Ascending aorta (tissue), 2 donors: ENCODE results near the gene PARD6B. TPM values are rescaled to one million over a fixed set of nuclear protein-coding genes. Genes with fewer than 3 reads are reported as not detected.
A peak's percentile ranks its signal among the peaks of the same experiment; 100 is the strongest.

Source experiments
- DNase-seq, 2 donors: peaks; one replicate each; pipeline ENCODE4 v3.0.0-alpha.2; 2019; ENCODE audit warnings: low spot score in 2 of 2
- H3K27ac ChIP-seq, 2 donors: fragments of 200-600 bp; sonication (generic); one replicate each; pipeline ENCODE4 v1.5.1; 2016 to 2017; ENCODE audit warnings: mild to moderate bottlenecking in 1 of 2
- H3K27me3 ChIP-seq: fragments of 200-600 bp; sonication (generic); one replicate; pipeline ENCODE4 v1.5.1; 2017
- H3K36me3 ChIP-seq, 2 donors: fragments of 200-600 bp; sonication (generic); one replicate each; pipeline ENCODE4 v1.5.1; 2016
- H3K4me1 ChIP-seq, 2 donors: fragments of 200-600 bp; sonication (generic); one replicate each; pipeline ENCODE4 v1.5.1; 2016 to 2017; ENCODE audit warnings: mild to moderate bottlenecking in 1 of 2
- H3K4me3 ChIP-seq, 2 donors: fragments of 200-600 bp; sonication (generic); one replicate each; pipeline ENCODE4 v1.5.1; 2016 to 2017; ENCODE audit warnings: mild to moderate bottlenecking in 1 of 2
- H3K9me3 ChIP-seq, 2 donors: fragments of 200-600 bp; sonication (generic); one replicate each; pipeline ENCODE4 v1.5.1; 2016
- intact Hi-C: fragments of 100-400 bp; cut with DNase I; formaldehyde crosslinking; loops from one replicate; pipeline ENCODE4 v1.15.1; 2023
- total RNA-seq: library from RNA; depleted of rRNA; stranded (reverse); fragments of >200 nt; gene quantifications from one replicate; pipeline ENCODE4 v1.1.0, GENCODE V29; 2016
- TF ChIP-seq, protein P1 (sequence below), 3 experiments: fragments of 200-600 bp in 2 of 3; fragments of 450-650 bp in 1 of 3; sonication (generic) in 2 of 3; IDR thresholded peaks; one replicate each; pipeline ENCODE4 v1.5.1; 2016 to 2019; ENCODE audit warnings: antibody characterized with exemption in 3 of 3, mild to moderate bottlenecking in 1 of 3, moderate library complexity in 1 of 3

PARD6B gene
- total RNA-seq, 1 donor from 2014 or later: 1.2 TPM

DNA sequence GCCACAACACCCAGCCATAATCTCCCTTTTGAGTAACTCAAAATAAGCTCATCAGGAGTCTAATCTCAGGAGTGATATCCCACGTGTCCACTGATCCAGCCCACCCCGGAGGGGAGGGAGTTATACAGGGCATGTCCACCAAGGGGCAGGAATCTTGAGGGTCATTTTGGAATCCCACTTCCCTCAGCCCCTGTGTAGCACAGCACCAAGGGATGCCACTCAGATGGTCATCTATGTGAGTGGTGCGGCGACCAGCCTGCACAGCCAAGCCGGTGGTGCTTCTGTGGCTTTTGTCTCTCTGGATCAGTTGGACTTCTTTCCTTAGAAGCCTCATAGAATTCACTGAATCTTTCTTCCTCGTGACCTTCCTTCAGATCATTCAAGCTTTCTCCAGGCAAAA lies 52.5 kb downstream of the PARD6B start:
- Histone ChIP-seq H3K27ac (no peak overlapping the region), H3K4me1 (no peaks in the 10 kb centered on the region), H3K4me3 (no peak overlapping the region), H3K27me3 (no peaks in the 10 kb centered on the region), H3K36me3 (no peaks in the 10 kb centered on the region), H3K9me3 (no peaks in the 10 kb centered on the region)
- intact Hi-C loops: no loop called here
- no peak for DNase-seq
- TF ChIP-seq, protein P1, sequence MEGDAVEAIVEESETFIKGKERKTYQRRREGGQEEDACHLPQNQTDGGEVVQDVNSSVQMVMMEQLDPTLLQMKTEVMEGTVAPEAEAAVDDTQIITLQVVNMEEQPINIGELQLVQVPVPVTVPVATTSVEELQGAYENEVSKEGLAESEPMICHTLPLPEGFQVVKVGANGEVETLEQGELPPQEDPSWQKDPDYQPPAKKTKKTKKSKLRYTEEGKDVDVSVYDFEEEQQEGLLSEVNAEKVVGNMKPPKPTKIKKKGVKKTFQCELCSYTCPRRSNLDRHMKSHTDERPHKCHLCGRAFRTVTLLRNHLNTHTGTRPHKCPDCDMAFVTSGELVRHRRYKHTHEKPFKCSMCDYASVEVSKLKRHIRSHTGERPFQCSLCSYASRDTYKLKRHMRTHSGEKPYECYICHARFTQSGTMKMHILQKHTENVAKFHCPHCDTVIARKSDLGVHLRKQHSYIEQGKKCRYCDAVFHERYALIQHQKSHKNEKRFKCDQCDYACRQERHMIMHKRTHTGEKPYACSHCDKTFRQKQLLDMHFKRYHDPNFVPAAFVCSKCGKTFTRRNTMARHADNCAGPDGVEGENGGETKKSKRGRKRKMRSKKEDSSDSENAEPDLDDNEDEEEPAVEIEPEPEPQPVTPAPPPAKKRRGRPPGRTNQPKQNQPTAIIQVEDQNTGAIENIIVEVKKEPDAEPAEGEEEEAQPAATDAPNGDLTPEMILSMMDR (IDR thresholded peaks at IDR 0.05): no peak

DNA sequence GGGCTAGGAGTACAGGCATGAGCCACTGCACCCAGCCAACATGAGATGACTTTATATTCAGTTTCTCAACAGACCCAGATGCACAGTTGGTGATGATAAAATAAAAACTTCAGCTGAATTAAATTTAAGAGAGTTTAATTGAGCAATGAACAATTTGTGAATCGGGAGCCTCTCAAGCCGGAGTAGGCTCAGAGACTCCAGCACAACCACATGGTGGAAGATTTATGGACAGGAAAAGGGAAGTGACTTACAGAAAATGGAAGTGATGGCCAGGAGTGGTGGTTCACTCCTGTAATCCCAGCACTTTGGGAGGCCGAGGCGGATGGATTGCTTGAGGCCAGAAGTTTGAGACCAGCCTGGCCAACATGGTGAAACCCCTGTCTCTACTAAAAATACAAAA lies 53.1 kb downstream of the PARD6B start:
- no peaks in the 10 kb centered on the region for H3K27me3 ChIP-seq
- no peaks in the 10 kb centered on the region for H3K36me3 ChIP-seq
- H3K27ac ChIP-seq: no peak overlapping the region
- TF ChIP-seq, protein P1 (IDR thresholded peaks at IDR 0.05): no peak
- H3K9me3 ChIP-seq: no peaks in the 10 kb centered on the region
- peak in 1 of 2 donors; percentile 33 for DNase-seq
- H3K4me3 ChIP-seq: no peak overlapping the region
- no peaks in the 10 kb centered on the region for H3K4me1 ChIP-seq
- intact Hi-C loops: no loop called here

DNA sequence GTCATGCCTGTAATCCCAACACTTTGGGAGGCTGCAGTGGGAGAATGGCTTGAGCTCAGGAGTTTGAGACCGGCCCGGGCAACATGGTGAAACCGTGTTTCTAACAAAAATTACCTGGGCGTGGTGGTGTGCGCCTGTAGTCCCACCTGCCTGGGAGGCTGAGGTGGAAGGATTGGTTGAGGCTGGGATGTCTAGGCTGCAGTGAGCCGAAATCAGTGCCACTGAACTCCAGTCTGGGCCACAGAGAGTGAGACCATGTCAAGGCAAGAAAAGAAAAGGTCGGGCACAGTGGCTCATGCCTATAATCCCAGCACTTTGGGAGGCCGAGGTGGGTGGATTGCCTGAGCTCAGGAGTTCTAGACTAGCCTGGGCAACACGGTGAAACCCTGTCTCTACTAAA lies 55.3 kb downstream of the PARD6B start:
- Histone ChIP-seq H3K9me3 (no peaks in the 10 kb centered on the region), H3K27ac (no peak overlapping the region), H3K36me3 (no peaks in the 10 kb centered on the region), H3K4me3 (no peak overlapping the region), H3K27me3 (no peaks in the 10 kb centered on the region), H3K4me1 (peaks cover 4 to 5% of the 10 kb centered on the region in 2 donors)
- TF ChIP-seq, protein P1 (IDR thresholded peaks at IDR 0.05): no peak
- intact Hi-C loops: no loop called here
- peak in 1 of 2 donors; percentile 31 for DNase-seq

DNA sequence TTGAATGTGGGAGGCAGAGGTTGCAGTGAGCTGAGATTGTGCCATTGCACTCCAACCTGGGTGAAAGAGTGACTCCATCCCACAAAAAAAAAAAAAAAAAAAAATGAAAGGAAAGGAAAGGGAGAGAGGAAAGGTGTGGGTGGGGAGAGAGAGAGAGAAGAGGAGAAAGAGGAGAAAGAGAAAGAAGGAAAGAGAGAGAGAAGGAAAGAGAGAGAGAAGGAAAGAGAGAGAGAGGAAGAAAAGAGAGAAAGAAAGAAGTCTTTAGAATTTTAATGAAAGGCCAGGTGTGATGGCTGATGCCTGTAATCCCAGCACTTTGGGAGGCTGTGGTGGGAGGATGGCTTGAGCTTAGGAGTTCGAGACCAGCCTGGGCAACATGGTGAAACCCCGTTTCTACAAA lies 55.8 kb downstream of the PARD6B start:
- H3K4me3 ChIP-seq: no peak overlapping the region
- H3K36me3 ChIP-seq: no peaks in the 10 kb centered on the region
- intact Hi-C loops: no loop called here
- no peaks in the 10 kb centered on the region for H3K27me3 ChIP-seq
- TF ChIP-seq, protein P1 (IDR thresholded peaks at IDR 0.05): no peak
- no peak for DNase-seq
- no peak overlapping the region for H3K27ac ChIP-seq
- peaks cover 4 to 5% of the 10 kb centered on the region in 2 donors for H3K4me1 ChIP-seq
- no peaks in the 10 kb centered on the region for H3K9me3 ChIP-seq

DNA sequence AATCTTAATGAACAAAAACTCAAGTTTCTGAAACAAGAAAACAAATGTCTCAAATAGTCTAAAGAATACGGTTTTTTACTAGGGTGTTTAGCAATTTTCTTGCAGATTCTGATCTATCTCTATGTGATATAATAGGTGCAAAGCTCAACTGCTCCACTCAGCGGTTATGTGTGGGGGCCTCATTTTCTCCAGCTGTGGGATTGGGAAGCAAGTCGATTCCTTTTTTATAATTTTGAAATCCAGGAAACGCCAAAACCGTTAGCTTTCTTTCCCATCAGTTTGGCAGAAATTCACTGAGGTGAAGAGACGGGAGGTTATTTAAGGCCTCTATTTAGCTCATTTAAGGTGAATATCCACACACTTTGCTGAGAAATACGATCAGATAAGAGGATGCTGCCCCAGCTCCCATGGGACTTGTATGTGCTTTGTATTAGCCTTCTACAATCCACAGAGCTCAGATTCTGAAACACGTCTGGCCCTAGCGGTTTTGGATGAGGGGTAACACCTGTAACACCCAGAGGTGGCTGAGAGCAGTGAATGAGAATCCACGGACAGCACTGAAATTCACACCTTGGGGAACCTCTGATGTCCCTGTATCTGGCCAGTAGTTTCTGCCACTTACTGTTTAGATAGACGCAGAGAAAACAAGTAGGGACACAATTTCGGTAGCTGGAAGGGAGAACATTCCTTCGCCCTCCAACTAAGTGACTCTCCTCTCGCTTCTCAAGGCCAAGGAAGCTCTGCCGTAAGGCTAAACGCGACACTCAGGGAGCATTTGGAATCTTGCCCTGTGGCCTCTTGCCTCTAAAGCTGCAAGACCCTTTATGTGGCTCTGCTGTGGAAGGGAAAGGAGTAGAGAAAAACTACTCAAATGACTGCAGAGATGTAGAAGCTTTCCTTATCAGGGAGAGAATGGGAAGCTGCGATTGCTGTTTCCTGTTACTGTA lies 56.9 kb downstream of the PARD6B start:
- Histone ChIP-seq H3K27ac (no peak overlapping the region), H3K36me3 (no peaks in the 10 kb centered on the region), H3K9me3 (no peaks in the 10 kb centered on the region), H3K4me3 (no peak overlapping the region), H3K4me1 (peaks cover 4 to 10% of the 10 kb centered on the region in 2 donors), H3K27me3 (no peaks in the 10 kb centered on the region)
- TF ChIP-seq, protein P1 (IDR thresholded peaks at IDR 0.05): no peak
- intact Hi-C loops: no loop called here
- DNase-seq: no peak
